Stimulated activated CD8-positive, alpha-beta memory T cell treated with anti-CD3 and anti-CD28 coated beads, Interleukin-2, amount 100 ng/mL, for 1 hour (primary cell): ENCODE measurements around the gene SMIM26.
"Not testable (repeated sequence)": the region's sequence is repeated elsewhere in the genome, so short reads cannot be mapped to it uniquely, and the experiment has no call there.

Experiments
- DNase-seq, 2 donors: peaks; one replicate each; pipeline ENCODE4 v3.0.0-alpha.2; 2020; ENCODE audit warnings: low read depth in 2 of 2

Gene SMIM26

GRCh38 chr20:18566892-18567738, at the start of gene SMIM26:
Gene SMIM26 (plus strand): TSS chr20:18567432. CDS start chr20:18567479, 47 bp downstream.
- DNase-seq = peak; percentile 80 to 87

- DNase-seq = not testable (repeated sequence)
These were observed 45.2 kb upstream of the SMIM26 start for GRCh38 chr20:18522066-18522465.

- no peak for DNase-seq
These were observed 44.2 kb upstream of the SMIM26 start for GRCh38 chr20:18523066-18523465.

- DNase-seq = no peak
These were observed 42.6 kb upstream of the SMIM26 start for GRCh38 chr20:18524646-18525045.

- DNase-seq = not testable (repeated sequence)
These were observed 40.5 kb upstream of the SMIM26 start for GRCh38 chr20:18526761-18527160.

- DNase-seq = no peak
These were observed 39.9 kb upstream of the SMIM26 start for GRCh38 chr20:18527339-18527738.

- DNase-seq = no peak
These were observed 39.4 kb upstream of the SMIM26 start for GRCh38 chr20:18527836-18528235.

- no peak for DNase-seq
These were observed 38.2 kb upstream of the SMIM26 start for GRCh38 chr20:18529041-18529440.

GRCh38 chr20:18532626-18533025, 34.6 kb upstream of the SMIM26 start:
- DNase-seq = no peak

GRCh38 chr20:18533491-18533890, 33.7 kb upstream of the SMIM26 start:
- no peak for DNase-seq

GRCh38 chr20:18533978-18534644, 33.1 kb upstream of the SMIM26 start:
- DNase-seq = no peak

GRCh38 chr20:18537651-18538050, 29.6 kb upstream of the SMIM26 start:
- no peak for DNase-seq

- DNase-seq = no peak
These were observed 25.5 kb upstream of the SMIM26 start for GRCh38 chr20:18541741-18542140.

- no peak for DNase-seq
These were observed 24.0 kb upstream of the SMIM26 start for GRCh38 chr20:18543216-18543615.

- no peak for DNase-seq
These were observed 23.3 kb upstream of the SMIM26 start for GRCh38 chr20:18543932-18544331.

GRCh38 chr20:18545566-18545965, 21.7 kb upstream of the SMIM26 start:
- no peak for DNase-seq

- no peak for DNase-seq
These were observed 18.8 kb upstream of the SMIM26 start for GRCh38 chr20:18548465-18548864.

GRCh38 chr20:18553746-18554145, 13.5 kb upstream of the SMIM26 start:
- DNase-seq = no peak

GRCh38 chr20:18567739-18568091, 483 bp downstream of the SMIM26 start:
- DNase-seq = no peak

- no peak for DNase-seq
These were observed 3.8 kb downstream of the SMIM26 start for GRCh38 chr20:18571009-18571408.

GRCh38 chr20:18571578-18571977, 4.3 kb downstream of the SMIM26 start:
- DNase-seq = no peak

GRCh38 chr20:18577942-18578341, 10.7 kb downstream of the SMIM26 start:
- DNase-seq = no peak

GRCh38 chr20:18578581-18578980, 11.3 kb downstream of the SMIM26 start:
- no peak for DNase-seq
